GM10847 (cell line): ENCODE measurements around the gene MAOA.

Experiments
- POLR2A ChIP-seq: IDR thresholded peaks from 2 replicates; pipeline ENCODE4 v1.6.1; 2011; ENCODE audit not compliant: insufficient read length; ENCODE audit errors: extremely low read depth

MAOA gene

DNA sequence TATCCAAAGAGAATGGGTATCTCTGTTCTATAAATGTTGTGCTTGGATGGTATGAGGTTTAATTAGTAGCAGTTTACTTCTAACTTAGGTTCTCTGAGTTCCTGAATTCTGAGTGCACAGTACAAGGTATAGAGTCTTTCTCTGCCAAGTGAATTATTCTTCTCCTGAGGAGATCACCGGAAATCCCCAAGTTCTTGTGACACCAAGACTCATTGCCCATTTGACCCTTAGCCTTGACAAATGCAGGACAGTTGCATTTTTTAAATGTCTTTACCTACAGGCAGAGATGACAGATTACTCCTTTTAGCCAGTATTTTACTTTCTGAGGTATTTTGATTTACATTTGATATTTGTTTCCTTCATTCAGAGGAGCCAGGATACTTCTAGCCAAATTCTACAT lies 72.9 kb downstream of the MAOA start:
- TF ChIP-seq POLR2A = no peak

DNA sequence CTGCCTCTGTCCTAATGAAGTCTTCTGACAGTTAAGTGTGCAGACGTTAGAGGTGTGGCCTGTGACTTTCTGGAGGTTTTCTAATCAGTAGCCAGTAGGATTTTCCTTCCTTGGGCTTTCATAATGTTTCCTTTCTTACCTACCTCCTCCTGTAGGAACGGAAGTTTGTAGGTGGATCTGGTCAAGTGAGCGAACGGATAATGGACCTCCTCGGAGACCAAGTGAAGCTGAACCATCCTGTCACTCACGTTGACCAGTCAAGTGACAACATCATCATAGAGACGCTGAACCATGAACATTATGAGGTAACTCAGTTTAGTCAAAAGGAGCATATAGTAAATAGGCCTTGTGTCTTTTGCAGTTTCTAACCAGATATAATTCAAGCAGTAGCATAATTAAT lies 75.0 kb downstream of the MAOA start:
- no peak for TF ChIP-seq POLR2A

- TF ChIP-seq POLR2A = no peak
These were observed 77.6 kb downstream of the MAOA start for GRCh38 chrX:43733699-43734098.

DNA sequence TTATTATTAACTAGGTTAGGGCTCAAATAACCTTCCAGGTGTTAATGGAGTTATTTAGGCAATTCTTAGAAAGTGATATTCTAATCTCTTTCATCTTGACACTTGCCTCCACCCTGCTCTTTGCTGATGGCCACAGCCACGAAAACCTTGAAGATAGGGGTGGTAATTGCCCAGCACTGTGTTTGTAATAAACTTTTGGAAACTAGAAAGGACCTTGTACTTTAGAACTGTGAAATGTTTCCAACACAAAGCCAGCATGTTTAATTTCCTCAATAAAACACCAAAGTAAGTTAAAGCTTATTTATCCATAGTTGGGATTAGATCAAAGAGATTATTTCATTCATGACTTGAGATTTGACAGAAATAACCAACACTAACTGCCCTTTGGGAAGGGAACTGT lies 78.3 kb downstream of the MAOA start:
- no peak for TF ChIP-seq POLR2A

- no peak for TF ChIP-seq POLR2A
These were observed 79.4 kb downstream of the MAOA start for GRCh38 chrX:43735534-43735933.

DNA sequence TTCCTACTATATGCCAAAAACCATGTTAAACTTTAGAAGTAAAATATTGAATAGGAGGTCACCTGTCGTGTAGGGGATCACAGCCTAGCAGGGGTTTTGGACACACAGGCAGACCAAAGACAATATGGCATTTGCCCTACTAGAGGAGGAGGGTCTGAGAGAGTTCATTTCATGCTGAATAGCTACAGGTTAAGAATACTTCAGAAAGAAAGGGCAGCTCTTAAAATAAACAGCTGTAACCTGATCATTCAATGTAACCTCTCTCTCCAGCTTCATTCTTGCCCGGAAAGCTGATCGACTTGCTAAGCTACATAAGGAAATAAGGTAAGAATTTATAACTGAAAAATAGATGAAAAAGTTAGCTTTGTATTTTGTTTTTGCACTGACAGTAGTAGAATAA lies 79.9 kb downstream of the MAOA start:
- no peak for TF ChIP-seq POLR2A

DNA sequence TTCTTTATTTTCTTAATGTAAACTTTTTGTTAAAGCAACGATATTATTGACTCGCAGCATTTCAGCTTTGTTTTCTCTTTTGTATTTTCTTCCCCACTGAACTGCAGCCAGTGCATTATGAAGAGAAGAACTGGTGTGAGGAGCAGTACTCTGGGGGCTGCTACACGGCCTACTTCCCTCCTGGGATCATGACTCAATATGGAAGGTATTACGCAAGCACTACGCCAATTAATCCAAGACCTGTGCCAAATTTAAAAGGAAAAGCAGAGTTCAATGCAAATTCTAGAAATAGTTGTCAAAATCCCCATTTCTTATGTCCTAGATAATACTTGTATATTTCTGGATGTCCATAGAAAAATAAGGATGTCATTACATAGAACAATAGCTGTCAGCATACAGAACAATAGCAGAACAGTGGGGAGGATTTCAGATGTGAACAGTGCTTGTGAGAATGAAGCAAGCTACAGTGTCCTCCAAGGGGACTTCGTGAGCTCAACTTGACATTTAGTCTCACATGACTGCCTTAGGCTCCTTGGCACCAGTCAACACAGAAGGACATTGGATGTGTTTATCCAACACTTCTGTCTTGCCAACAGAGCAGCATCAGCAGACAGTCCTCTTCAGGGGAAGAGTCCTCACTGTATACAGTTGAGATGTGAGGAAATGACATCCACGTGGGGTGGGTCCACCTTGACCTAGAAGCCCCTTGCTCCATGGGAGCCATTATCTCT lies 85.9 kb downstream of the MAOA start:
- no peak for TF ChIP-seq POLR2A

GRCh38 chrX:43743100-43743822 lies 87.2 kb downstream of the MAOA start:
- TF ChIP-seq POLR2A = no peak

GRCh38 chrX:43744284-43744683 lies 88.2 kb downstream of the MAOA start:
- TF ChIP-seq POLR2A = no peak

GRCh38 chrX:43745938-43746721 lies 90.0 kb downstream of the MAOA start:
- TF ChIP-seq POLR2A = no peak

DNA sequence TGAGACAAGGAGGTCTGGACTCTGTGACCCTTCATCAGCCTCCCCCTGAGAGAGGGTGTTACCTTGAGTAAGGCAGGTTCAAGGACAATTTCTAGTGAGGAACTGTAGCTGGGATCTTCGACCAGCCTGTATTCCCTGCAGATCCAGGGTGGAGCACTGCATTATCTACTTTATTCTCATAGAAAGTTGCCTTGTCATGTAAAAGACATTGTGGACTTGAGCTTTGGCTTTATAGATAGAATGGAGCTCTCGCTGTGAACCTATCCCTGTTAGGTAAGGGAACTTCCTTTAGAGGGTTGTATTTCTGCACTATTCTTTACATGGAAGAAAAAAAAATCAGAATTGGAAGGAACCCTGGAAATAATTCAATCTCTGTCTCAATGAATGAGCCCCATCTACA lies 91.4 kb downstream of the MAOA start:
- TF ChIP-seq POLR2A = no peak

GRCh38 chrX:43750248-43750676 lies 94.2 kb downstream of the MAOA start:
- no peak for TF ChIP-seq POLR2A

DNA sequence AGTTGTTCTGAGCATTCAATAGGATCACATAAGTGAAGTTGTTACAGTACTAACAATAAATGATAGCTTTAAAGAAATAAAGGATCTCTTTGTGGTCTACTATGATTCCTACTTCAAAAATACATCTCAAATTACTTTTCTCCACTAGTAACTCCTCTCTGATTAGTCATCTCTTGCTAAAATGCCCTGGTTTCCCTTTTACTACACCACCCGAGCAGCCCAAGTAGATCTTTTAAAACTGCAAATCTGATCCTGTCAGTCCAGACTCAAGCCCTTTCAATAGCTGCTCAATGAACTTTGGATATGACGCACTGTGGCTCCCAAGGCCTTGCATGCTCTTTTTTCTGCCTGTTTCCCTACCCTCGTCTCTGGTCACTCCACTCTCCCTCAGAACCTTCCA lies 97.5 kb downstream of the MAOA start:
- TF ChIP-seq POLR2A = no peak

GRCh38 chrX:43756076-43756475 lies 100.0 kb downstream of the MAOA start:
- TF ChIP-seq POLR2A = no peak

DNA sequence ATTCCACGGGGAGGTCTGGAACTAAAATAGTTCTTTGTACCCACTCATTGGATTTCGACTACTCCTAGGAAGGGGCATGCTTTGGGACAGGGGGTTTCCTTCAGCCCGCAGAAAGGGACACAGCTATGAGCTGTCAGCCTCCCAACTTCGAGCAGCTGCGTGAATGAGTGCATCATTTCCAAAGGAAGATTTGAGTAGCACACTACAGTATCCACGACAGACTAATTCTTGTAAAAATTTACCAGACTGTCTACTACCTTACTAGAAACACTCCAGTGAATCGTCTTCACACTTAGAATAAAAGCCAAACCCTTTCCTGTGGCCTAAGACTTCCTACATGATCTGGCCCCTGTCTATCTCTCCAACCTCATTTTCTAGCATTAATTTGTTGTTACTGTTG lies 101.9 kb downstream of the MAOA start:
- no peak for TF ChIP-seq POLR2A

GRCh38 chrX:43785930-43786591 lies 130.0 kb downstream of the MAOA start:
- no peak for TF ChIP-seq POLR2A
